Panc1 (cell line): ENCODE measurements around the gene CRISPLD2. TPM values are rescaled to one million over a fixed set of nuclear protein-coding genes. Genes with fewer than 3 reads are reported as not detected.

Source experiments
- ATAC-seq: fragments of 200-7000 bp; cut with Tn5 transposase; 2 replicates; pipeline ENCODE4 v1.9.1; 2020; ENCODE audit warnings: mild to moderate bottlenecking, moderate library complexity
- BruUV-seq: library from RNA; stranded (reverse); fragments of 400-500 nt; replicated peaks from 2 replicates; lab custom pipeline; 2021; lab: Mats Ljungman, UMichigan
- CTCF ChIA-PET: fragments of 300-600 bp; sonication (Branson Sonifier 250); formaldehyde crosslinking; loops from one replicate; lab custom pipeline; 2022; ENCODE audit warnings: antibody characterized with exemption; lab: Charles Lee
- POLR2A ChIA-PET: fragments of 300-600 bp; sonication (Branson Sonifier 250); formaldehyde crosslinking; loops from one replicate; lab custom pipeline; 2022; ENCODE audit warnings: antibody characterized with exemption; lab: Charles Lee
- DNase-seq: peaks from one replicate; pipeline ENCODE4 v3.0.0-alpha.2; 2010; ENCODE audit warnings: low read depth, low spot score
- H3K27ac ChIP-seq: 2 replicates; pipeline ENCODE4 v1.5.1; 2011; ENCODE audit warnings: mild to moderate bottlenecking, low read length, inconsistent platforms
- H3K27me3 ChIP-seq: fragments of 200-500 bp; sonication (Bioruptor generic); 2 replicates; pipeline ENCODE4 v1.6.0; 2014; ENCODE audit warnings: low read length, inconsistent platforms; ENCODE audit not compliant: control insufficient read depth, insufficient read depth
- H3K36me3 ChIP-seq: fragments of 200-500 bp; sonication (Bioruptor generic); 2 replicates; pipeline ENCODE4 v1.5.1; 2014; ENCODE audit warnings: inconsistent platforms, mild to moderate bottlenecking, low read length, moderate library complexity; ENCODE audit not compliant: control insufficient read depth, insufficient read depth
- H3K4me1 ChIP-seq: 2 replicates; pipeline ENCODE4 v1.5.1; 2011; ENCODE audit warnings: inconsistent platforms, mild to moderate bottlenecking, low read length, moderate library complexity; ENCODE audit not compliant: control insufficient read depth, insufficient read depth
- H3K4me3 ChIP-seq, 2 experiments: 2 replicates each; pipeline ENCODE4 v1.5.1; 2011 to 2012; ENCODE audit warnings: low read depth in 2 of 2, low read length in 2 of 2, mild to moderate bottlenecking in 2 of 2, inconsistent platforms in 1 of 2, moderate library complexity in 1 of 2
- H3K9me3 ChIP-seq: fragments of 200-500 bp; sonication (Bioruptor generic); 2 replicates; pipeline ENCODE4 v1.5.1; 2014; ENCODE audit warnings: low read depth, mild to moderate bottlenecking, inconsistent platforms, low read length, moderate library complexity; ENCODE audit not compliant: control insufficient read depth, insufficient read depth
- POLR2AphosphoS5 ChIP-seq: IDR thresholded peaks from 2 replicates; pipeline ENCODE4 v1.6.1; 2012; ENCODE audit warnings: mild to moderate bottlenecking, low read depth, low read length, moderate library complexity
- REST ChIP-seq, 2 experiments: IDR thresholded peaks; 2 replicates each; pipeline ENCODE4 v1.6.1; 2011 to 2012; ENCODE audit warnings: low read depth in 2 of 2, control low read depth in 1 of 2, low read length in 1 of 2, mild to moderate bottlenecking in 1 of 2, moderate library complexity in 1 of 2; ENCODE audit not compliant: insufficient read depth in 1 of 2
- SIN3A ChIP-seq: IDR thresholded peaks from 2 replicates; pipeline ENCODE4 v1.6.1; 2012; ENCODE audit warnings: low read depth, mild to moderate bottlenecking, low read length, moderate library complexity, borderline replicate concordance; ENCODE audit not compliant: insufficient read depth
- TCF7L2 ChIP-seq: IDR thresholded peaks from 2 replicates; pipeline ENCODE4 v1.6.1; 2011; ENCODE audit warnings: mild to moderate bottlenecking, low read depth, low read length, inconsistent platforms
- in situ Hi-C: cut with HindIII; loops from 2 replicates; pipeline ENCODE4 v1.10.0; 2016; ENCODE audit warnings: low sequenced_read_pairs, low pct_unique_long_range_greater_than_20kb
- intact Hi-C: fragments of 100-400 bp; cut with micrococcal nuclease; formaldehyde crosslinking; loops from one replicate; pipeline ENCODE4 v1.10.0; 2022; ENCODE audit not compliant: unreplicated experiment
- total RNA-seq: library from RNA; stranded (reverse); gene quantifications from one replicate; pipeline ENCODE4 v1.2.1, GENCODE V29; 2021; ENCODE audit not compliant: unreplicated experiment
- TF ChIP-seq, protein P1 (sequence below): fragments of 450-650 bp; IDR thresholded peaks from 2 replicates; pipeline ENCODE4 v1.5.1; 2017; ENCODE audit warnings: mild to moderate bottlenecking

Gene CRISPLD2
- total RNA-seq, 1 experiment from 2014 or later: 12.9 TPM

DNA sequence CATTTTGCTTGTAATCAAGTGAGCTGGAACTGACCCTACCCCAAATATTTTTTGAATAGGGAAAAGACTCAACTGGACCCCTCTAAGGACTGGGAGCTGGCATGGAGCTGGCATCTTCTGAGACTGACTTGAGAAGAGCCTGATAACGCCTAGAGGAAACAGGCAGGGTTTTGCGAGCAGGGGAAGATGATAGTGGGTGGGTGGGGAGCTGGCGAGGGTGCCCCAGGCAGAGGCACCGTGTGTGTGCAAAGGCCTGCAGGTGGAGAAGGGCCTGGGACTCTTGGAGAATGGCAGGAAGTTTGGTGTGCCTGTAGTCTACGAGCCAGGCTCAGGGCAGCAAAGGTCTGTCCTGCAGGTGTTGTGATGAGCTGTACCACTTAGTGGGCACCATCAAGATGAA is 4.1 kb downstream of the CRISPLD2 start:
- ChIA-PET CTCF (no interaction called here), POLR2A (no interaction called here)
- no TSS peak for BruUV-seq
- peaks cover 11% of the 10 kb centered on the region for H3K4me1 ChIP-seq
- DNase-seq: no peak
- H3K9me3 ChIP-seq: no peaks in the 10 kb centered on the region
- TF ChIP-seq SIN3A (no peak), REST (IDR thresholded peaks at IDR 0.05; ENCODE audit: insufficient read depth in 1 of 2, low read depth in 2 of 2, low read length in 1 of 2) (no peak), TCF7L2 (no peak), POLR2AphosphoS5 (no peak)
- TF ChIP-seq, protein P1, sequence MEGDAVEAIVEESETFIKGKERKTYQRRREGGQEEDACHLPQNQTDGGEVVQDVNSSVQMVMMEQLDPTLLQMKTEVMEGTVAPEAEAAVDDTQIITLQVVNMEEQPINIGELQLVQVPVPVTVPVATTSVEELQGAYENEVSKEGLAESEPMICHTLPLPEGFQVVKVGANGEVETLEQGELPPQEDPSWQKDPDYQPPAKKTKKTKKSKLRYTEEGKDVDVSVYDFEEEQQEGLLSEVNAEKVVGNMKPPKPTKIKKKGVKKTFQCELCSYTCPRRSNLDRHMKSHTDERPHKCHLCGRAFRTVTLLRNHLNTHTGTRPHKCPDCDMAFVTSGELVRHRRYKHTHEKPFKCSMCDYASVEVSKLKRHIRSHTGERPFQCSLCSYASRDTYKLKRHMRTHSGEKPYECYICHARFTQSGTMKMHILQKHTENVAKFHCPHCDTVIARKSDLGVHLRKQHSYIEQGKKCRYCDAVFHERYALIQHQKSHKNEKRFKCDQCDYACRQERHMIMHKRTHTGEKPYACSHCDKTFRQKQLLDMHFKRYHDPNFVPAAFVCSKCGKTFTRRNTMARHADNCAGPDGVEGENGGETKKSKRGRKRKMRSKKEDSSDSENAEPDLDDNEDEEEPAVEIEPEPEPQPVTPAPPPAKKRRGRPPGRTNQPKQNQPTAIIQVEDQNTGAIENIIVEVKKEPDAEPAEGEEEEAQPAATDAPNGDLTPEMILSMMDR: no peak
- no peak for ATAC-seq
- intact Hi-C loops (no loop called here), in situ Hi-C loops (no loop called here)
- H3K27ac ChIP-seq: no peak overlapping the region
- no peaks in the 10 kb centered on the region for H3K36me3 ChIP-seq
- no peak overlapping the region for H3K4me3 ChIP-seq
- H3K27me3 ChIP-seq: no peaks in the 10 kb centered on the region

GRCh38 chr16:84825896-84826557 is 6.2 kb downstream of the CRISPLD2 start:
- Histone ChIP-seq H3K4me1 (peaks cover 10% of the 10 kb centered on the region), H3K27me3 (no peaks in the 10 kb centered on the region), H3K36me3 (no peaks in the 10 kb centered on the region), H3K4me3 (no peak overlapping the region), H3K9me3 (no peaks in the 10 kb centered on the region), H3K27ac (no peak overlapping the region)
- CTCF ChIA-PET: interaction anchor here (0.6 to 0.7 kb wide), 2 partner anchors 132 to 172 kb away, joined by 3 read pairs; no protein-coding TSS in a partner anchor
- POLR2A ChIA-PET: no interaction called here
- ATAC-seq (no peak), DNase-seq (no peak)
- BruUV-seq: no TSS peak
- TF ChIP-seq POLR2AphosphoS5 (no peak), SIN3A (no peak), TCF7L2 (no peak), REST (IDR thresholded peaks at IDR 0.05; ENCODE audit: insufficient read depth in 1 of 2, low read depth in 2 of 2, low read length in 1 of 2) (no peak)
- TF ChIP-seq, protein P1: no peak
- in situ Hi-C loops: no loop called here
- intact Hi-C loops: no loop called here
